Gastrocnemius medialis (tissue), 4 donors: ENCODE results near the gene DGLUCY. TPM values are rescaled to one million over a fixed set of nuclear protein-coding genes. Genes with fewer than 3 reads are reported as not detected.

Experiments
- ATAC-seq, 2 donors: fragments of 150-250 bp; one replicate each; pipeline ENCODE4 v1.9.1; 2016
- DNase-seq, 2 donors: peaks; one replicate each; pipeline ENCODE4 v3.0.0-alpha.2; 2019
- H3K27ac ChIP-seq, 4 donors: fragments of 200-600 bp; sonication (generic); 1 replicate in 1 of 4; 2 replicates in 3 of 4; pipeline ENCODE4 v1.5.1; 2016 to 2018; ENCODE audit warnings: mild to moderate bottlenecking in 2 of 4, moderate library complexity in 1 of 4
- H3K27me3 ChIP-seq, 3 donors: fragments of 200-600 bp; sonication (generic) in 2 of 3; 1 replicate in 1 of 3; 2 replicates in 2 of 3; pipeline versions ENCODE4 v1.5.1 to v1.6.0; 2016 to 2019; ENCODE audit warnings: mild to moderate bottlenecking in 1 of 3, moderate library complexity in 1 of 3
- H3K36me3 ChIP-seq, 2 donors: fragments of 200-600 bp; sonication (generic) in 1 of 2; one replicate each; pipeline ENCODE4 v1.5.1; 2017 to 2018
- H3K4me1 ChIP-seq, 2 donors: fragments of 200-600 bp; sonication (generic) in 1 of 2; one replicate each; pipeline ENCODE4 v1.5.1; 2016 to 2017; ENCODE audit warnings: mild to moderate bottlenecking in 2 of 2
- H3K4me3 ChIP-seq, 4 donors: fragments of 200-600 bp; sonication (generic) in 3 of 4; 1 replicate in 1 of 4; 2 replicates in 3 of 4; pipeline ENCODE4 v1.5.1; 2016 to 2019; ENCODE audit warnings: mild to moderate bottlenecking in 2 of 4
- H3K9me3 ChIP-seq, 3 donors: fragments of 200-600 bp; sonication (generic) in 2 of 3; 1 replicate in 1 of 3; 2 replicates in 2 of 3; pipeline ENCODE4 v1.5.1; 2016 to 2019
- POLR2A ChIP-seq, 2 donors: fragments of 450-650 bp; IDR thresholded peaks; one replicate each; pipeline ENCODE4 v1.6.1; 2017; ENCODE audit warnings: antibody characterized with exemption in 2 of 2, mild to moderate bottlenecking in 2 of 2, moderate library complexity in 2 of 2
- in situ Hi-C, 4 donors: fragments of 200-750 bp; cut with MboI; loops; one replicate each; pipeline versions ENCODE4 v1.15.0 to v1.8.0; 2017; ENCODE audit warnings: low sequenced_read_pairs in 4 of 4
- intact Hi-C: fragments of 100-400 bp; cut with DNase I; formaldehyde crosslinking; loops from one replicate; pipeline ENCODE4 v1.15.1; 2023; ENCODE audit warnings: low total_unique reads
- total RNA-seq, 4 donors: library from RNA; depleted of rRNA; stranded (reverse); fragments of >200 nt; gene quantifications; one replicate each; pipeline versions ENCODE4 v1.1.0 to v1.2.3, GENCODE V29; 2016
- TF ChIP-seq, protein P1 (sequence below), 5 experiments: fragments of 450-650 bp in 3 of 5; fragments of 200-600 bp in 2 of 5; sonication (generic) in 2 of 5; IDR thresholded peaks in 4 of 5; conservative IDR thresholded peaks in 1 of 5; 1 replicate in 4 of 5; 2 replicates in 1 of 5; pipeline ENCODE4 v1.5.1; 2016 to 2019; ENCODE audit warnings: antibody characterized with exemption in 5 of 5, mild to moderate bottlenecking in 3 of 5, moderate library complexity in 3 of 5

DGLUCY gene
- total RNA-seq, 4 donors from 2014 or later: 29.3 to 93.7 (median 67.8) TPM

DNA sequence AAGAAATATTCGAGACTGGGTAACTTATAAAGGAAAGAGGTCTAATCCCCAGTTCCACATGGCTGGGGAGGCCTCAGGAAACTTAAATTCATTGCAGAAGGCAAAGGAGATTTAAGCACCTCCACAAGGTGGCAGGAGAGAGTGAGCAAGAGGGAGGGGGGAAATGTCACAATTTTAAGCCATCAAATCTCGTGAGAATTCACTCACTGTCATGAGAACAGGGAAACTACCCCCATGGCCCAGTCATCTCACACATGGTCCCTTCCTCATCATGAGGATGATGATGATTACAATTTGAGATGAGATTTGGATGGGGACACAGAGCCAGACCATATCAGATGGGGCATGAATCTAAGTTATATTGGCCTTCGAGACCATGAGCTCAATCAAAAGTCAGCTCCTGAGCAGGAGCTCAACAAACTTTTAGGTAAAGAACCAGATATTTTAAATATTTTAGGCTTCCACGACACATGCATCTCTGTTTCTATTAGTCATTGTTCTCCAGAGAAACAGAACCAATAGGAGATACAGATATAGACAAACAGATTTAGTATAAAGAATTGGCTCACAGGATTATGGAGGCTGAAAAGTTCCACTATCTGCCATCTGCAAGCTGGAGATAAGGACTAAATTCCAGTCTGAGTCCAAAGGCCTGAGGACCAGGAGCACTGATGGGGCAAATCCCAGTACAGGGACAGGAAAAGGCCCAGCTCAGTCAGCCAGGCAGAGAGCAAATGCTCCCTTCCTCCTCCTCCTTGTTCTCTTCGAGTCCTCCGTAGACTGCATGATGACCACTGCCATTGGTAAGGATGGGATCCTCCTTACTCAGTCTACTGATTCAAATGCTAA lies 24.9 kb downstream of the DGLUCY start:
- peaks cover 0 to 4% of the 10 kb centered on the region in 2 donors for H3K36me3 ChIP-seq
- in situ Hi-C loops: no loop called here
- no peaks in the 10 kb centered on the region for H3K9me3 ChIP-seq
- no peak for TF ChIP-seq POLR2A (IDR thresholded peaks at IDR 0.05)
- TF ChIP-seq, protein P1, sequence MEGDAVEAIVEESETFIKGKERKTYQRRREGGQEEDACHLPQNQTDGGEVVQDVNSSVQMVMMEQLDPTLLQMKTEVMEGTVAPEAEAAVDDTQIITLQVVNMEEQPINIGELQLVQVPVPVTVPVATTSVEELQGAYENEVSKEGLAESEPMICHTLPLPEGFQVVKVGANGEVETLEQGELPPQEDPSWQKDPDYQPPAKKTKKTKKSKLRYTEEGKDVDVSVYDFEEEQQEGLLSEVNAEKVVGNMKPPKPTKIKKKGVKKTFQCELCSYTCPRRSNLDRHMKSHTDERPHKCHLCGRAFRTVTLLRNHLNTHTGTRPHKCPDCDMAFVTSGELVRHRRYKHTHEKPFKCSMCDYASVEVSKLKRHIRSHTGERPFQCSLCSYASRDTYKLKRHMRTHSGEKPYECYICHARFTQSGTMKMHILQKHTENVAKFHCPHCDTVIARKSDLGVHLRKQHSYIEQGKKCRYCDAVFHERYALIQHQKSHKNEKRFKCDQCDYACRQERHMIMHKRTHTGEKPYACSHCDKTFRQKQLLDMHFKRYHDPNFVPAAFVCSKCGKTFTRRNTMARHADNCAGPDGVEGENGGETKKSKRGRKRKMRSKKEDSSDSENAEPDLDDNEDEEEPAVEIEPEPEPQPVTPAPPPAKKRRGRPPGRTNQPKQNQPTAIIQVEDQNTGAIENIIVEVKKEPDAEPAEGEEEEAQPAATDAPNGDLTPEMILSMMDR (IDR thresholded peaks at IDR 0.05 in 4 of 5, conservative IDR thresholded peaks at IDR 0.05 in 1 of 5): peak; percentile 37 to 79 (median 65)
- peak in 1 of 2 donors; percentile 55 for DNase-seq
- H3K4me3 ChIP-seq: no peak overlapping the region
- intact Hi-C loops: loop anchor here (1.0 kb wide), 1 partner anchor 35 kb away; no protein-coding TSS in a partner anchor
- peaks cover 15 to 24% of the 10 kb centered on the region in 2 donors for H3K4me1 ChIP-seq
- peak; percentile 67 to 81 for ATAC-seq
- H3K27me3 ChIP-seq: no peaks in the 10 kb centered on the region
- H3K27ac ChIP-seq: peak overlapping the region; percentile 42 to 63 (median 50)

DNA sequence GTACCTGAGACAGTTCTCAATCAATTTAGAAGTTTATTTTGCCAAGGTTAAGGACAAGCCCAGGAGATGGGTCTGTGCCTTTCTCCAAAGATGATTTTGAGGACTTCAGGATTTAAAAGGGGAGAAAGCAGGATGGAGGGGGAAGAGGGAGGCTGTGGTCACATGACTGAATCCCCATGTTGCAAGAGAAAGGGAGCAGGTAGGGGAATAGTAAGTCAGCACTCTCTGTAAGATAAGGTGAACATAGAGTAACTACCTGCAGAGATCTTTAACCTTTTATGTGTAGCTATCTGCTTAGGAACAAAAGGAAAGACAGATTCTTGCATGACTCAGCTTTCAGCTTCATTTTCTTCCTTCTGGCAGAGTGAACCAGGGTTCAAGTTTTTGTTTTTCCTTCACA lies 25.9 kb downstream of the DGLUCY start:
- H3K4me3 ChIP-seq: no peak overlapping the region
- H3K9me3 ChIP-seq: no peaks in the 10 kb centered on the region
- intact Hi-C loops (loop anchor here (1.0 kb wide), 2 partner anchors 79 to 236 kb away; partner anchors contain the start of gene RPS6KA5), in situ Hi-C loops (no loop called here)
- no peaks in the 10 kb centered on the region for H3K27me3 ChIP-seq
- peaks cover 17 to 33% of the 10 kb centered on the region in 2 donors for H3K4me1 ChIP-seq
- no peak for ATAC-seq
- TF ChIP-seq POLR2A (IDR thresholded peaks at IDR 0.05): no peak
- TF ChIP-seq, protein P1 (IDR thresholded peaks at IDR 0.05 in 4 of 5, conservative IDR thresholded peaks at IDR 0.05 in 1 of 5): no peak
- peaks cover 0 to 3% of the 10 kb centered on the region in 2 donors for H3K36me3 ChIP-seq
- DNase-seq: no peak
- peak overlapping the region; percentile 36 to 63 (median 50) for H3K27ac ChIP-seq

DNA sequence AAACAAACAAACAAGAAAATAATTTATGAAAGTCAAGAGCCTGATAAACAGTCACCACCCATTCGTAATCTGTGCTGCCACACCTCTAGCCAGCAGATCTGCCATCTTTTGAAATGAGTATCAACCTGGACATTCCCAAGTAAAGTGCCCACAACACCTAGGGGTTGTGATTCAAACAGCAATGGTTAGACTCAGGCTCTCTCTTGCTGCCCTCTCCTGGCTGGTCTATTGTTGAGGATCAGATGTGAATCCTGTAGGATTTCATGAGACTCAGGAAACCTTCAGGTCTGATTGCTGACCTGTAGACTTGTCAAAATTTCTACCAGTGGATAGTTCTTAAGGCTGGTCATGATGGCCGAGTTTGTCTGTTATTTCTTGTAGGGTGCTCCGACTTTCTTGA lies 26.8 kb downstream of the DGLUCY start:
- DNase-seq: no peak
- in situ Hi-C loops: no loop called here
- peak overlapping the region; percentile 36 to 63 (median 50) for H3K27ac ChIP-seq

DNA sequence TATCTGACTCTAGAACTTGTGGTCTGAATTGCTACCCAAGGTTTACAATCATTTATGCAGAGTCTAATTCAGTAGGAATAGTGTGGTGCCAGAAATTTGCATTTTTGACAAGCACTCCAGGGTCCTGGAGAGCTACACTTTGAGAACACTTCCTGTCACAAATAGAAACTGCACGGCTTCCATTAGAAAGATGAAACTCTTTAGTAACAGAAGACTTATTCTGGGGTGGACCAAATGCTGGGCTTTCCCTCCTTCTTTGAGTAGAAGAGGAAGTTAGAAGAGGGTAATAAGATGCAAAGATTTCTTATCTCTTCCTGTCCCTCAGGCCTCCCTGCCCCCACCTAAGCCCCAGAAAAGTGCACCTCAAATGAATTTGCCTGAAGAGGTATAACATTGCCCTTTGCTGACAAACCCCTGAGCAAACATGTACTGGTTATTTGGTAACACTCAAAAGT lies 28.4 kb downstream of the DGLUCY start:
- ATAC-seq (no peak), DNase-seq (no peak)
- TF ChIP-seq, protein P1 (IDR thresholded peaks at IDR 0.05 in 4 of 5, conservative IDR thresholded peaks at IDR 0.05 in 1 of 5): no peak
- no peak for TF ChIP-seq POLR2A (IDR thresholded peaks at IDR 0.05)
- H3K4me1 ChIP-seq: peaks cover 8 to 32% of the 10 kb centered on the region in 2 donors
- peaks cover 0 to 9% of the 10 kb centered on the region in 2 donors for H3K36me3 ChIP-seq
- no peaks in the 10 kb centered on the region for H3K9me3 ChIP-seq
- H3K4me3 ChIP-seq: no peak overlapping the region
- in situ Hi-C loops (no loop called here), intact Hi-C loops (no loop called here)
- peak overlapping the region in 1 of 4 donors; percentile 57 for H3K27ac ChIP-seq
- H3K27me3 ChIP-seq: no peaks in the 10 kb centered on the region

More for the DNA sequence above, 26.8 kb downstream of the DGLUCY start:
- peak; percentile 59 to 77 for ATAC-seq
- Histone ChIP-seq H3K9me3 (no peaks in the 10 kb centered on the region), H3K4me1 (peaks cover 16 to 32% of the 10 kb centered on the region in 2 donors), H3K36me3 (peaks cover 0 to 5% of the 10 kb centered on the region in 2 donors), H3K27me3 (no peaks in the 10 kb centered on the region), H3K4me3 (no peak overlapping the region)
- intact Hi-C loops: loop anchor here (1.0 kb wide), 2 partner anchors 80 to 237 kb away; partner anchors contain the start of gene RPS6KA5
- TF ChIP-seq POLR2A (IDR thresholded peaks at IDR 0.05): no peak
- TF ChIP-seq, protein P1 (IDR thresholded peaks at IDR 0.05 in 4 of 5, conservative IDR thresholded peaks at IDR 0.05 in 1 of 5): peak; percentile 31 to 50 (median 42)
